Peyer's patch (tissue), 4 donors: ENCODE measurements around the gene ENAH.

Experiments used
- CTCF ChIP-seq, 6 experiments: fragments of 450-650 bp in 4 of 6; fragments of 200-600 bp in 2 of 6; sonication (generic) in 1 of 6; IDR thresholded peaks; one replicate each; pipeline ENCODE4 v1.5.1; 2017 to 2019; ENCODE audit warnings: antibody characterized with exemption in 6 of 6, mild to moderate bottlenecking in 3 of 6, moderate library complexity in 1 of 6
- POLR2A ChIP-seq, 2 donors: fragments of 450-650 bp; IDR thresholded peaks; one replicate each; pipeline ENCODE4 v1.5.1; 2017; ENCODE audit warnings: antibody characterized with exemption in 2 of 2, mild to moderate bottlenecking in 2 of 2, moderate library complexity in 2 of 2

GRCh38 chr1:225577241-225577640 is 75.7 kb downstream of the ENAH start:
- TF ChIP-seq POLR2A (IDR thresholded peaks at IDR 0.05) (no peak), CTCF (IDR thresholded peaks at IDR 0.05) (no peak)
